Muscle of leg (tissue), 16 donors: ENCODE measurements around the gene RAB44. TPM values are rescaled to one million over a fixed set of nuclear protein-coding genes. Genes with fewer than 3 reads are reported as not detected.
A peak's percentile ranks its signal among the peaks of the same experiment; 100 is the strongest.
"Not testable (repeated sequence)": the region's sequence is repeated elsewhere in the genome, so short reads cannot be mapped to it uniquely, and the experiment has no call there.

Source experiments
- DNase-seq: peaks from one replicate; pipeline ENCODE4 v3.0.0; 2013
- H3K27ac ChIP-seq: one replicate; pipeline ENCODE4 v1.5.1; 2013; ENCODE audit warnings: mild to moderate bottlenecking, low read length, control low read depth
- H3K27me3 ChIP-seq: one replicate; pipeline ENCODE4 v1.6.1; 2013; ENCODE audit warnings: low read length; ENCODE audit not compliant: control insufficient read depth, insufficient read depth
- H3K36me3 ChIP-seq: one replicate; pipeline ENCODE4 v1.6.1; 2013; ENCODE audit warnings: low read length; ENCODE audit not compliant: control insufficient read depth, insufficient read depth
- H3K4me1 ChIP-seq: one replicate; pipeline ENCODE4 v1.6.1; 2013; ENCODE audit warnings: low read length; ENCODE audit not compliant: control insufficient read depth, insufficient read depth
- H3K4me3 ChIP-seq: one replicate; pipeline ENCODE4 v1.5.1; 2013; ENCODE audit warnings: low read length, control low read depth
- H3K9me3 ChIP-seq: replicated peaks from 2 replicates; pipeline ENCODE4 v1.6.1; 2013; ENCODE audit warnings: low read depth, low read length; ENCODE audit not compliant: control insufficient read depth
- WGBS: methylation state at CpG from one replicate; pipeline ENCODE4 v1.1.5; 2013; ENCODE audit warnings: missing lambda C conversion rate; ENCODE audit not compliant: insufficient coverage; 5-methylcytosine and 5-hydroxymethylcytosine counted together
- long read RNA-seq, 11 donors: transcript quantifications; one replicate each; lab custom pipeline, GENCODE V29; 2026
- polyA plus RNA-seq, 8 donors: library from polyadenylated mRNA; unstranded; fragments of 120-200 nt; gene quantifications; one replicate each; pipeline versions ENCODE4 v1.2.1 to v1.2.3, GENCODE V29; 2013; ENCODE audit warnings: inconsistent platforms in 1 of 8, low replicate concordance in 1 of 8; ENCODE audit not compliant: insufficient read length in 8 of 8, insufficient read depth in 1 of 8
- total RNA-seq: library from RNA; stranded (reverse); fragments of 120-200 nt; gene quantifications from one replicate; pipeline ENCODE4 v1.2.4, GENCODE V29; 2013

RAB44 gene, protein sequence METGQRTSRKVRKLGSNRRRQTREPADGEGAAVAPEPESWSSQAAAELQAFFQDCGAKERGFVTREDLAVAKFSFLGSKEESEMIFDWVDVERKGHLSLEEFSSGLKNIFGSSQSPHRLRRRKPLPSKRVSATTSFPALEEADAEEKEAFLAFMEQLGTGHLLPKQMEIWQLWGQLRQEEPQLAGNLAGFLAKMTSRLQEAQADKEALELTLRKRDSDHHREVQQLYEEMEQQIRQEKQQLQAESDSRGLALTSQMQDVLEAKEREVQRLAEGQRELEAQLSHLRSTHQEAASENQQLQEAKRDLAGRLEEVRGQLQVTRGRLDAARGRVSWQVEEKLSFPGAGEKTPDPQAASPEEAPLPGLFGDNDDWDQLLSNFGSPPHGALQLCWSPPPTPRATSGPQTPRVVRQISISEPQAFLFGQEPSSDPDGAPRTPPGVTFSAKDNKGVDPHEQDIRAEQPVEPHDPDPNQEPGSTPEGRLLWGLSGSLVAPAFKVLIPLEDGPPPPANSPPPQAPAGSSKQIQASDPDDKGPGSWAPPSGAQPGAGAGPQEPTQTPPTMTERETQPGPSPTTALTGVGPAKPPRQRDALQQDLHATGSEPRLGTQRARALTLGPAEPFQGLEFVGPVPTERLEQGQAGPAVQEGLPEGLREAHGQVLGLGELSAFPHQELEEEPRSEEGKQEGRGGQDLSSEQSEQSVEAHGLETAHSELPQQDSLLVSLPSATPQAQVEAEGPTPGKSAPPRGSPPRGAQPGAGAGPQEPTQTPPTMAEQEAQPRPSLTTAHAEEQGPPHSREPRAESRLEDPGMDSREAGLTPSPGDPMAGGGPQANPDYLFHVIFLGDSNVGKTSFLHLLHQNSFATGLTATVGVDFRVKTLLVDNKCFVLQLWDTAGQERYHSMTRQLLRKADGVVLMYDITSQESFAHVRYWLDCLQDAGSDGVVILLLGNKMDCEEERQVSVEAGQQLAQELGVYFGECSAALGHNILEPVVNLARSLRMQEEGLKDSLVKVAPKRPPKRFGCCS
- total RNA-seq: 0.04 TPM
- polyA plus RNA-seq: under 1 TPM; 0.07 to 0.23 (median 0.15) TPM
- long read RNA-seq, donor 1: 0 reads
- long read RNA-seq, donor 2: 0 reads
- long read RNA-seq, donor 3: 0 reads
- long read RNA-seq, donor 4: 0 reads
- long read RNA-seq, donor 5: 0 reads
- long read RNA-seq, donor 6: 0 reads
- long read RNA-seq, donor 7: 0 reads
- long read RNA-seq, donor 8: 0 reads
- long read RNA-seq, donor 9: 0 reads
- long read RNA-seq, donor 10: 0 reads
- long read RNA-seq, donor 11: 0 reads

DNA sequence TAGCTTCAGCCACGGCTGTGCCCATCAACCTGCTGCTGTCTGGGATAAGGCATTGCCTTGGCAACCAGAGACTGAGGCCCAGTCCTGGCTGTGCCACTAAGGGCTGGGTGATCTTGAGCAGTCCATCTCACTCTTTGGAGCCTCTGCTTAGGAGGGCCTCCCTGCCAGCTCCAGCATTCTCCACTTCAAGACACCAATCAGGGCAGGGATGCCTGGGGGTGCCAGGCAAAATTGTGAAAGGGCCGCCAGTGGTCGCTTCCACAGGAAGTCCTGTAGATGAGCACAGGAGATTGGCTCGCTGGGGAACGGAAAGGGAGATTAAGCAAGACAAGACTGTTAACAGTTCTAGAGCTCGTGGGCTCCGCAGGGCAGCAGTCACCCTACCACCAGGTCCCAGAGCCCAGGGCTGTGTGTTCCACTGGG is at the start of gene RAB44:
Gene RAB44 (plus strand): TSS at position 346 of the 423 bp plus-strand sequence. CDS start 6,410 bp downstream, outside the sequence.
- H3K27ac ChIP-seq: no peak within 1 kb of the TSS
- WGBS: 95% methylated on average over 5 of the region's 7 CpGs
- H3K9me3 ChIP-seq: no peaks in the 10 kb centered on the region
- no peak for DNase-seq
- H3K27me3 ChIP-seq: peaks cover 2% of the 10 kb centered on the region
- no peak within 1 kb of the TSS for H3K4me3 ChIP-seq
- no peaks in the 10 kb centered on the region for H3K36me3 ChIP-seq
- peaks cover 3% of the 10 kb centered on the region for H3K4me1 ChIP-seq

DNA sequence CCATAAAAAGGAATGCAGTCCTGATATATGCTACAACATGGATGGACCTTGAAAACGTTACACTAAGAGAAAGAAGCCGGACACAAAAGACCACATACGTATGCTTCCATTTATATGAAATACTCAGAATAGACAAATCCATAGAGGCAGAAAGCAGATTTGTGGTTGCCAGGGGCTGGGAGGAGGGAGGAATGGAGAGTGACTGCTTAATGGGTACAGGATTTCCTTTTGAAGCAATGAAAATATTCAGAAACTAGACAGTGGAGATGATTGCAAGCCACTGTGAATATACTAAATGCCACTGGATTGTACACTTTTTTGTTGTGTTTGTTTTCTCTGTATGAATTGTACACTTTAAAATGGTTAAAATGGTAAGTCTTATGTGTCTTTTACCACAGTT is 48.5 kb upstream of the RAB44 start:
- H3K4me3 ChIP-seq: no peak overlapping the region
- peaks cover 2% of the 10 kb centered on the region for H3K27me3 ChIP-seq
- no peaks in the 10 kb centered on the region for H3K9me3 ChIP-seq
- no peaks in the 10 kb centered on the region for H3K36me3 ChIP-seq
- H3K27ac ChIP-seq: no peak overlapping the region
- DNase-seq: no peak
- H3K4me1 ChIP-seq: peaks cover 6% of the 10 kb centered on the region
- no CpG with 5 or more reads among the region's 3 CpGs for WGBS

DNA sequence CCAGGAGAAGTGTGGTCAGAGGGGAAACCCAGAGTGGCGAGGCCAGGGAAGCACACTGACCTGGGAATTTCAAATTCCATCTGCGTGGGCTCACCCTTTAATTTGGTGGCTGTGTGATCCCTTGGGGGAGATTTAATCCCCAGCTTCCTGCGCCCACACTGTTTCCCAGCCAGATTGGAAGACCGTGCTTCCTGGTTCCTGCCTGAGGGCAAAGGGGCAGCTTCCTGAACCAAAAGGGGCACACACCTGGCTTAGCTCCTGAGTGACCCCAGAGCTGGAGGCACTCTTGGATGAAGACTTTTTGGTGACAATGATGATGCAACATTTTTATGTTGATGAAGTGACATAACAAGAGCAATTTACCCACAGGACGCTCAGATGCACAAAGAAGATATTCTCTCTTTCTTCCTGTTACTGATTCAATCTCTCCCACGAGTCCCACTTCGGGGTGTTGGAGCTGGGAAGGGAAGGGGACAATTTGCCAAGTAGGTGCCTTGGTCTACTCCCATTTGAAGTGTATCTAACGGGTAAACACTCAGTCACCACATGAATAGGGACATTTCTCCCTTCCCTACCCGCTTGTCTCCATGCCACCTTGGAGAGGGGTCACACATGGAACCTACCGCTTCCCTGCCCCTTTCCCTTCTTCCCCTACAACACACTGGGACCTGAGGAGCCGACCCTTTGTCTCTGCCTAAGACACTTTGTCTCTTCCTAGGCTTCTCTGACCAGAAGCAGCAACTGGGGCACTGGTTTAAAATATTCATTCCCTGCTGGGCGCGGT is 47.7 kb upstream of the RAB44 start:
- 67% methylated on average over 9 of the region's 13 CpGs for WGBS
- H3K4me1 ChIP-seq: peaks cover 6% of the 10 kb centered on the region

DNA sequence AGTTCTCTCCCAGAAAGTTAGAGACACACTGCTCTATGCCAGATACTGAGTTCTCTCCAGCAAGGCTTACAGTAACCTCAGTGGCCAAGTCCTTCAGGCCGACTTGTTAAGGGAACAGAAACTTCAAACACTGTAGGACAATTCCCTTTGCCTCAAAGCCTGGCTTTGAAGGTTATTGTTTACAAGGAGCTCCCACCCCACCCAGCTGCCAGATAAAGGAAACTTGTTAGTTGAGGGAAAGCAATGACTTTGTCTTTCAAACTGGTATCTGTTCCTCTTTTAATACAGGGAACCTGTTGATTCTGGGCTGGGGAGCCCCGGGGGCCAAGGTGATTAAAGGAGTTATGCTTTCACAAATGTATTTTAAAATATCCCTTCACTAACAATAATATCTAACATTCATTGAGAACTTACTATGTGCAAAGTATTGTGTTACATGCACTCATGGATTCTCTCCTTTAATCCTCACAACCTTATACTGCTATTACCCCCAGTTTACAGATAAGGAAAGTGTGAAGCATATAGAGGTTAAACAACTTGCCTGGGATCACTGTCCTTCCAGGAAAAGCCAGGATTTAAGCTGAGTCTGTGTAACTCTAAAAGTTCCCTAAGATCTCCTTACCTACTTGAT is 46.7 kb upstream of the RAB44 start:
- H3K4me3 ChIP-seq: no peak overlapping the region
- no peak overlapping the region for H3K27ac ChIP-seq
- DNase-seq: peak; percentile 72
- peaks cover 2% of the 10 kb centered on the region for H3K27me3 ChIP-seq
- no peaks in the 10 kb centered on the region for H3K9me3 ChIP-seq
- no peaks in the 10 kb centered on the region for H3K36me3 ChIP-seq
- WGBS: no CpG with 5 or more reads among the region's 2 CpGs
- peaks cover 11% of the 10 kb centered on the region for H3K4me1 ChIP-seq

More for the DNA sequence above, 47.7 kb upstream of the RAB44 start:
- peaks cover 2% of the 10 kb centered on the region for H3K27me3 ChIP-seq
- DNase-seq: no peak
- no peaks in the 10 kb centered on the region for H3K9me3 ChIP-seq
- no peak overlapping the region for H3K4me3 ChIP-seq
- no peak overlapping the region for H3K27ac ChIP-seq
- H3K36me3 ChIP-seq: no peaks in the 10 kb centered on the region

DNA sequence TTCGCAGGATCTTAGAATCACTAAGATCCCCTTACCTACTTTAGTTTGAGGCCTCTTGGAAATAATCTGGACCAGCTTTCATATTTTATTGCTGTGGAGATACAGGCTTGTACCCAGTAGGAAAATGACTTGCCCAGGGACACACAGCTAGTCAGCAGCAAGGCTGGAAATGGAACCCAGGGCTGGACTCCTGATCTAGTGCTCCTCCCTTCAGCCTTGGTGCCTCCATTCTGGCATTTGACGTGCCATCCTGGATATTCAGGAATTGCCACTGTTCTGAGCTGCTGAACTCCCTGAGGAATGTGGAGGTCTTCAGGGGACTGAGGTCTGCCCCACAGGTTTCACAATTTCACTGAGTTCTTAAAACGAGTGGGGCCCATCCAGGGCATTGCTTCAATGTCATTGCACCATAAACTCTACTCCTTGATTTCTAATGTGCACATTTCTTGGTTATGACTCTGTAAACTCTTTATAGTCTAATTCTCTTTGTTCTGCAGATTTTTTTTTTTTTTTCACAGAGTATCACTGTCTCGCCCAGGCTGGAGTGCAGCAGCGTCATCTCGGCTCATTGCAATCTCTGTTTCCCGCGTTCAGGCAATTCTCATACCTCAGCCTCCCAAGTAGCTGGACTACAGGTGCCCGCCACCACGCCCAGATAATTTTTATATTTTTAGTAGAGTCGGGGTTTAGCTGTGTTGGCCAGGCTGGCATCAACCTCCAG is 45.8 kb upstream of the RAB44 start:
- Histone ChIP-seq H3K27me3 (peaks cover 2% of the 10 kb centered on the region), H3K36me3 (no peaks in the 10 kb centered on the region), H3K4me1 (peaks cover 11% of the 10 kb centered on the region), H3K4me3 (no peak overlapping the region), H3K27ac (no peak overlapping the region), H3K9me3 (no peaks in the 10 kb centered on the region)
- DNase-seq: no peak
- WGBS: 71% methylated on average over 1 of the region's 11 CpGs

DNA sequence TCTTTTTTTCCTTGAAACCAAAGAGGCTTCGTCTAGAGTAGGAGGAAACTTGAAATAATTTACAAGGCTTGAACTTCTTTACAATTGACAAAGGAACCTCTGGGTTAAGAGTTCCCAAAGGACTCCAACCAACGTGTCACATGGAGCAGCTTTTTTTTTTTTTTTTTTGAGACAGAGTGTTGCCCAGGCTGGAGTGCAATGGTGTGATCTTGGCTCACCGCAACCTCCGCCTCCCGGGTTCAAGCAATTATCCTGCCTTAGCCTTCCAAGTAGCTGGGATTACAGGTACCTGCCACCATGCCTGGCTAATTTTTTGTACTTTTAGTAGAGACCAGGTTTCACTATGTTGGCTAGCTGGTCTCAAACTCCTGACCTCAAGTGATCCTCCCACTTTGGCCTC is 43.2 kb upstream of the RAB44 start:
- DNase-seq, H3K27me3 ChIP-seq, H3K4me3 ChIP-seq, H3K27ac ChIP-seq, H3K9me3 ChIP-seq, H3K36me3 ChIP-seq: not testable (repeated sequence)
- WGBS: no CpG with 5 or more reads among the region's 5 CpGs
- peaks cover 13% of the 10 kb centered on the region for H3K4me1 ChIP-seq

DNA sequence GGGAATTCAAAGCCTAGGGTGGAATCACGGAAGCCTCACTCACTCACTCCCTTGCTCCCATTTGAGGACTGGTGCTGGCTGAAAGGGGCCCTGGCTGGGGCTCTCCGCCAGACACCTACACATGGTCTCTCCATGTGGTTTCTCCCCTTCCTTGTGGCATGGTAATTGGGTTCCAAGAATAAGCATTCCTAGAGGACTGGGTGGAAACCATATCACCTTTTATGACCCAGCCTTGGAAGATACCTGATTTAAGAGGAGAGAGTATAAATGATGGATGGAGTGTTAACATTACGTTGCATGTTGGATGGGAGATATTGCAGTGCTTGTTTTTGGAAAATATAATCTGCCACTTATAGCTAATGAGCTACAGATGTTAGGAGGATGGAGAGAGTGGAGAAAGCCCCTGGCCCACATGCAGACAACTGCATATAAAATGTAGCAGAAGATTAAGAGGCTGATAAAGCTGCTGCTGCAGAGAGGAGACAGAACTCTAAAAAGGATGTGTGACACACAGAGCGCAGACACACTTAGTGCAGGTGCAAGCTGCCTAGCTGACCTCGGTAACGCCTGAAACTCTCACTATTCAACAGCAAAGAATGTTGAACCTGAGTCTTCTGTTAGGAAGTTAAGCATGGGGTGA is 42.4 kb upstream of the RAB44 start:
- no peak overlapping the region for H3K27ac ChIP-seq
- no peaks in the 10 kb centered on the region for H3K36me3 ChIP-seq
- peaks cover 4% of the 10 kb centered on the region for H3K27me3 ChIP-seq
- H3K4me1 ChIP-seq: peaks cover 12% of the 10 kb centered on the region
- no peaks in the 10 kb centered on the region for H3K9me3 ChIP-seq
- no peak overlapping the region for H3K4me3 ChIP-seq
- WGBS: no CpG with 5 or more reads among the region's 6 CpGs
- DNase-seq: peak; percentile 53

DNA sequence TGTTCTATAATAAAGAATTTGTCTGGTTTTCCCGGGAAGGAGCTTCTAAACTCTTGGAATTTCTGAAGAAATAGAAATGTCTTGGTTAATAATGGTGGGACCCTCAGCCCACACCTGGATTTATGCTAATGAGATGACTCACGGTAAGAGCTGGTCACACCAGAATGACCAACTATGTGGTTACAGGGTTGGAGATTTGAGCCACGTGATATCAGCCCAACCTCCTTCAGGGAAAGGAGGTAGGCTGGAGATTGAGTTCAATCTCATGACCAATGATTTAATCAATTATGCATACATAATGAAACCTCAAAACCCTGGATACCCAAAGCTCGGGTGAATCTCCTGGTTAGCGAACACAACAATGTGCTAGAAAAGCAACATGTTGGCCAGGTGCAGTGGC is 41.2 kb upstream of the RAB44 start:
- H3K36me3 ChIP-seq: no peaks in the 10 kb centered on the region
- no peak overlapping the region for H3K4me3 ChIP-seq
- H3K27me3 ChIP-seq: peaks cover 14% of the 10 kb centered on the region
- WGBS: 83% methylated on average over 2 of the region's 5 CpGs
- DNase-seq: no peak
- H3K27ac ChIP-seq: no peak overlapping the region
- H3K9me3 ChIP-seq: no peaks in the 10 kb centered on the region
- H3K4me1 ChIP-seq: peaks cover 18% of the 10 kb centered on the region
